ENCODE results near the gene VPS8. TPM values are rescaled to one million over a fixed set of nuclear protein-coding genes. Genes with fewer than 3 reads are reported as not detected.

VPS8 gene
- total RNA-seq, 2 donors from 2014 or later = 49.7 to 70.0 TPM

- Mint-ChIP-seq H3K4me3 (no peak overlapping the region), H3K36me3 (ENCODE audit: low read depth) (peaks cover 15% of the 10 kb centered on the region), H3K27ac (no peak overlapping the region), H3K9me3 (no peaks in the 10 kb centered on the region), H3K27me3 (ENCODE audit: insufficient read depth) (no peaks in the 10 kb centered on the region), H3K4me1 (no peaks in the 10 kb centered on the region)
- no peak for DNase-seq
- no peaks in the 10 kb centered on the region for H3K27me3 ChIP-seq (ENCODE audit: control insufficient read depth, insufficient read depth, low read length, poor library complexity, severe bottlenecking)
- no peaks in the 10 kb centered on the region for H3K4me1 ChIP-seq (ENCODE audit: control insufficient read depth, insufficient read depth, low read length)
- no peak overlapping the region for H3K9ac ChIP-seq (ENCODE audit: extremely low read depth, low read length, poor library complexity, severe bottlenecking)
- no peak overlapping the region for H3K27ac ChIP-seq (ENCODE audit: low read depth, low read length)
- no peak overlapping the region for H3K4me3 ChIP-seq (ENCODE audit: low read length)
- 91 to 100% methylated on average over 1 to 4 of the region's 4 CpGs for WGBS, 2 experiments (ENCODE audit: insufficient coverage in 1 of 2, insufficient read length in 1 of 2)
- peaks cover 5% of the 10 kb centered on the region for H3K36me3 ChIP-seq (ENCODE audit: control insufficient read depth, insufficient read depth, low read length)
- no peaks in the 10 kb centered on the region for H3K9me3 ChIP-seq (ENCODE audit: control insufficient read depth, low read length)
- no peak for TF ChIP-seq CTCF (conservative IDR thresholded peaks at IDR 0.05)
Measured at GRCh38 chr3:184823990-184824389, 12.0 kb downstream of the VPS8 start.

GRCh38 chr3:184825121-184825820 lies 13.3 kb downstream of the VPS8 start:
- no peak overlapping the region for H3K4me3 Mint-ChIP-seq

DNA sequence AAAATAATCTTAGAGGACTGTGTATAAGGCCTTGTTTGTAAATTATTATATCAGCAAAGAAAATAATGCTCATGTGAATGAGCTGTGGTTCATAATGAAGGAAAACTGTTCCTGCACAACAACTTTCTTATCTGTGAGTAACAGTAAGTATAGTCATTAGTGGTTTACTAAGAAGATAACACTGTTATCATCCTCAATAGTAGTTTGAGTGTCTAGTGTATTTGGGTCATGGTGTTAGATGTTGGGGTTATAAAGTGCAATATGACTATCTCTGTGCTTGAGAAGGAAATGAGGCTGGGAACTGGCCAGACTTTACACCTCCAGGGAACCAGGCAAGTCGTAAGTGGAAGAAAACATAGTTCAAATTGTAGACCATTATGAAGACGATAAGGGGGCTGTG lies 15.6 kb downstream of the VPS8 start:
- no peak overlapping the region for H3K9ac ChIP-seq (ENCODE audit: extremely low read depth, low read length, poor library complexity, severe bottlenecking)
- H3K27me3 ChIP-seq (ENCODE audit: control insufficient read depth, insufficient read depth, low read length, poor library complexity, severe bottlenecking) = no peaks in the 10 kb centered on the region
- no peak overlapping the region for H3K27ac ChIP-seq (ENCODE audit: low read depth, low read length)
- Mint-ChIP-seq H3K27me3 (ENCODE audit: insufficient read depth) (no peaks in the 10 kb centered on the region), H3K27ac (no peak overlapping the region), H3K36me3 (ENCODE audit: low read depth) (peaks cover 26% of the 10 kb centered on the region), H3K9me3 (no peaks in the 10 kb centered on the region), H3K4me3 (no peak overlapping the region), H3K4me1 (no peaks in the 10 kb centered on the region)
- H3K9me3 ChIP-seq (ENCODE audit: control insufficient read depth, low read length) = no peaks in the 10 kb centered on the region
- WGBS, 2 experiments (ENCODE audit: insufficient coverage in 1 of 2, insufficient read length in 1 of 2) = 87 to 94% methylated on average over 2 of the region's 2 CpGs
- H3K36me3 ChIP-seq (ENCODE audit: control insufficient read depth, insufficient read depth, low read length) = peaks cover 25% of the 10 kb centered on the region
- TF ChIP-seq CTCF (conservative IDR thresholded peaks at IDR 0.05) = no peak
- no peak overlapping the region for H3K4me3 ChIP-seq (ENCODE audit: low read length)
- no peaks in the 10 kb centered on the region for H3K4me1 ChIP-seq (ENCODE audit: control insufficient read depth, insufficient read depth, low read length)
- no peak for DNase-seq

More at GRCh38 chr3:184825121-184825820, 13.3 kb downstream of the VPS8 start:
- no peaks in the 10 kb centered on the region for H3K4me1 Mint-ChIP-seq
- no peak overlapping the region for H3K27ac ChIP-seq (ENCODE audit: low read depth, low read length)
- peaks cover 15% of the 10 kb centered on the region for H3K36me3 Mint-ChIP-seq (ENCODE audit: low read depth)
- H3K9me3 ChIP-seq (ENCODE audit: control insufficient read depth, low read length) = no peaks in the 10 kb centered on the region
- no peaks in the 10 kb centered on the region for H3K27me3 ChIP-seq (ENCODE audit: control insufficient read depth, insufficient read depth, low read length, poor library complexity, severe bottlenecking)
- TF ChIP-seq CTCF (conservative IDR thresholded peaks at IDR 0.05) = no peak
- no peak overlapping the region for H3K9ac ChIP-seq (ENCODE audit: extremely low read depth, low read length, poor library complexity, severe bottlenecking)
- H3K9me3 Mint-ChIP-seq = no peaks in the 10 kb centered on the region
- H3K27me3 Mint-ChIP-seq (ENCODE audit: insufficient read depth) = no peaks in the 10 kb centered on the region
- no peak overlapping the region for H3K27ac Mint-ChIP-seq
- H3K4me1 ChIP-seq (ENCODE audit: control insufficient read depth, insufficient read depth, low read length) = no peaks in the 10 kb centered on the region
- H3K36me3 ChIP-seq (ENCODE audit: control insufficient read depth, insufficient read depth, low read length) = peaks cover 15% of the 10 kb centered on the region
- DNase-seq = no peak
- no peak overlapping the region for H3K4me3 ChIP-seq (ENCODE audit: low read length)
- 90 to 97% methylated on average over 4 to 6 of the region's 6 CpGs for WGBS, 2 experiments (ENCODE audit: insufficient coverage in 1 of 2, insufficient read length in 1 of 2)
